ENCODE results near the gene LY9.

The LY9 gene

GRCh38 chr1:160836561-160836960, 40.6 kb downstream of the LY9 start:
- Histone ChIP-seq H3K4me1 (ENCODE audit: insufficient read depth, low read length, poor library complexity, severe bottlenecking) (peaks cover 54% of the 10 kb centered on the region), H3K9ac (ENCODE audit: low read depth, low read length, poor library complexity, severe bottlenecking) (peak overlapping the region; percentile 70), H4K20me1 (ENCODE audit: insufficient read depth, low read length, poor library complexity, severe bottlenecking) (no peaks in the 10 kb centered on the region), H3K9me2 (replicated peaks; ENCODE audit: low read depth, low read length) (no peaks in the 10 kb centered on the region), H3K79me2 (ENCODE audit: insufficient read depth, low read length) (peaks cover 37% of the 10 kb centered on the region), H2AFZ (ENCODE audit: low read length) (no peak overlapping the region), H3K36me3 (ENCODE audit: insufficient read depth, low read length) (peaks cover 82% of the 10 kb centered on the region; the same call in 1 of the 2 replicates), H3F3A (ENCODE audit: low read depth) (peaks cover 17% of the 10 kb centered on the region), H3K9me3 (ENCODE audit: insufficient read depth, low read depth, low read length) (no peaks in the 10 kb centered on the region), H3K4me3 (ENCODE audit: low read length, poor library complexity, severe bottlenecking) (peak overlapping the region; percentile 21), H3K4me2 (ENCODE audit: low read depth, low read length, poor library complexity, severe bottlenecking) (peak overlapping the region; percentile 36), H3K27me3 (ENCODE audit: insufficient read depth, low read length, poor library complexity, severe bottlenecking) (no peaks in the 10 kb centered on the region)
- TF ChIP-seq CTCF (conservative IDR thresholded peaks at IDR 0.05; ENCODE audit: low read length), result no peak
- TF ChIP-seq EZH2phosphoT487 (IDR thresholded peaks at IDR 0.05; ENCODE audit: borderline replicate concordance), result no peak

- H3K36me3 ChIP-seq (ENCODE audit: insufficient read depth, low read length), result peaks cover 80% of the 10 kb centered on the region; the same call in 1 of the 2 replicates
- no peaks in the 10 kb centered on the region for H3K9me3 ChIP-seq (ENCODE audit: insufficient read depth, low read depth, low read length)
- peaks cover 17% of the 10 kb centered on the region for H3F3A ChIP-seq (ENCODE audit: low read depth)
- H2AFZ ChIP-seq (ENCODE audit: low read length), result no peak overlapping the region
- no peaks in the 10 kb centered on the region for H3K27me3 ChIP-seq (ENCODE audit: insufficient read depth, low read length, poor library complexity, severe bottlenecking)
- no peak for TF ChIP-seq CTCF (conservative IDR thresholded peaks at IDR 0.05; ENCODE audit: low read length)
- no peak for TF ChIP-seq EZH2phosphoT487 (IDR thresholded peaks at IDR 0.05; ENCODE audit: borderline replicate concordance)
- H3K9me2 ChIP-seq (replicated peaks; ENCODE audit: low read depth, low read length), result no peaks in the 10 kb centered on the region
- peaks cover 42% of the 10 kb centered on the region for H3K79me2 ChIP-seq (ENCODE audit: insufficient read depth, low read length)
- peak overlapping the region; percentile 70 for H3K9ac ChIP-seq (ENCODE audit: low read depth, low read length, poor library complexity, severe bottlenecking)
- H3K4me1 ChIP-seq (ENCODE audit: insufficient read depth, low read length, poor library complexity, severe bottlenecking), result peaks cover 59% of the 10 kb centered on the region
- no peaks in the 10 kb centered on the region for H4K20me1 ChIP-seq (ENCODE audit: insufficient read depth, low read length, poor library complexity, severe bottlenecking)
- peak overlapping the region; percentile 36 for H3K4me2 ChIP-seq (ENCODE audit: low read depth, low read length, poor library complexity, severe bottlenecking)
- peak overlapping the region; percentile 21 for H3K4me3 ChIP-seq (ENCODE audit: low read length, poor library complexity, severe bottlenecking)
These were observed 41.1 kb downstream of the LY9 start for GRCh38 chr1:160836981-160837557.

- H3K36me3 ChIP-seq (ENCODE audit: insufficient read depth, low read length), result peaks cover 74% of the 10 kb centered on the region; the same call in 1 of the 2 replicates
- H3F3A ChIP-seq (ENCODE audit: low read depth), result peaks cover 17% of the 10 kb centered on the region
- TF ChIP-seq EZH2phosphoT487 (IDR thresholded peaks at IDR 0.05; ENCODE audit: borderline replicate concordance) (no peak), CTCF (conservative IDR thresholded peaks at IDR 0.05; ENCODE audit: low read length) (peak; percentile 50)
- peak overlapping the region; percentile 82 for H3K4me2 ChIP-seq (ENCODE audit: low read depth, low read length, poor library complexity, severe bottlenecking)
- H3K4me3 ChIP-seq (ENCODE audit: low read length, poor library complexity, severe bottlenecking), result peak overlapping the region; percentile 56
- H3K9me2 ChIP-seq (replicated peaks; ENCODE audit: low read depth, low read length), result no peaks in the 10 kb centered on the region
- no peaks in the 10 kb centered on the region for H4K20me1 ChIP-seq (ENCODE audit: insufficient read depth, low read length, poor library complexity, severe bottlenecking)
- peaks cover 65% of the 10 kb centered on the region for H3K4me1 ChIP-seq (ENCODE audit: insufficient read depth, low read length, poor library complexity, severe bottlenecking)
- no peaks in the 10 kb centered on the region for H3K9me3 ChIP-seq (ENCODE audit: insufficient read depth, low read depth, low read length)
- no peaks in the 10 kb centered on the region for H3K27me3 ChIP-seq (ENCODE audit: insufficient read depth, low read length, poor library complexity, severe bottlenecking)
- H2AFZ ChIP-seq (ENCODE audit: low read length), result no peak overlapping the region
- H3K9ac ChIP-seq (ENCODE audit: low read depth, low read length, poor library complexity, severe bottlenecking), result peak overlapping the region; percentile 73
- H3K79me2 ChIP-seq (ENCODE audit: insufficient read depth, low read length), result peaks cover 48% of the 10 kb centered on the region
These were observed 41.7 kb downstream of the LY9 start for GRCh38 chr1:160837558-160838205.

Measured in Loucy (cell line).